Stimulated activated CD4-positive, alpha-beta T cell treated with anti-CD3 and anti-CD28 coated beads, Interleukin-12 subunit alpha, Interleukin-12 subunit beta, amount 100 ng/mL, for 4 hours (primary cell): Measurements from ENCODE around the gene LTBR.
"Not testable (repeated sequence)": the region's sequence is repeated elsewhere in the genome, so short reads cannot be mapped to it uniquely, and the experiment has no call there.

ENCODE experiments used
- DNase-seq: peaks from one replicate; pipeline ENCODE4 v3.0.0-alpha.2; 2020

LTBR gene

GRCh38 chr12:6383572-6384498 is at the start of gene LTBR:
LTBR (plus strand) TSS chr12:6384162; CDS start chr12:6384359, 197 bp downstream.
- DNase-seq = no peak

- DNase-seq = no peak
Observed at GRCh38 chr12:6334359-6334758, 49.6 kb upstream of the LTBR start.

GRCh38 chr12:6334940-6335450 is 49.0 kb upstream of the LTBR start:
- DNase-seq = no peak

GRCh38 chr12:6335451-6336078 is 48.4 kb upstream of the LTBR start:
- DNase-seq = peak; percentile 76

GRCh38 chr12:6336079-6336888 is 47.7 kb upstream of the LTBR start:
- DNase-seq = peak; percentile 55

- no peak for DNase-seq
Observed at GRCh38 chr12:6336889-6337853, 46.8 kb upstream of the LTBR start.

- DNase-seq = no peak
Observed at GRCh38 chr12:6337958-6338433, 46.0 kb upstream of the LTBR start.

- not testable (repeated sequence) for DNase-seq
Observed at GRCh38 chr12:6338536-6338935, 45.4 kb upstream of the LTBR start.

GRCh38 chr12:6338955-6339354 is 45.0 kb upstream of the LTBR start:
- DNase-seq = no peak

- no peak for DNase-seq
Observed at GRCh38 chr12:6340032-6340638, 43.8 kb upstream of the LTBR start.

GRCh38 chr12:6340745-6341416 is 43.1 kb upstream of the LTBR start:
- DNase-seq = no peak

GRCh38 chr12:6341417-6342139 is 42.4 kb upstream of the LTBR start, which contains the start of gene TNFRSF1A:
TNFRSF1A (minus strand) TSS chr12:6342076; CDS start chr12:6341814, 262 bp downstream.
- peak; percentile 42 for DNase-seq

GRCh38 chr12:6342140-6342889 is 41.6 kb upstream of the LTBR start:
- DNase-seq = no peak

- DNase-seq = no peak
Observed at GRCh38 chr12:6343518-6343917, 40.4 kb upstream of the LTBR start.

GRCh38 chr12:6344101-6344660 is 39.8 kb upstream of the LTBR start:
- DNase-seq = not testable (repeated sequence)

- no peak for DNase-seq
Observed at GRCh38 chr12:6345319-6346091, 38.5 kb upstream of the LTBR start.

- no peak for DNase-seq
Observed at GRCh38 chr12:6346235-6346832, 37.6 kb upstream of the LTBR start.
